Cerebellar nuclear complex (tissue), 1 donor: ENCODE measurements around the gene KCNIP1.

Experiments
- DNase-seq, 2 experiments: peaks; one replicate each; lab custom pipeline; 2025; lab: John Stamatoyannopoulos, UW

The KCNIP1 gene

GRCh38 chr5:170503990-170504596 is at the start of gene KCNIP1:
KCNIP1 (plus strand) TSS chr5:170504020.
- DNase-seq: no peak

GRCh38 chr5:170463426-170463825 is 40.4 kb upstream of the KCNIP1 start:
- DNase-seq: no peak

- no peak for DNase-seq
These were observed 39.3 kb upstream of the KCNIP1 start for GRCh38 chr5:170464280-170465127.

- no peak for DNase-seq
These were observed 37.3 kb upstream of the KCNIP1 start for GRCh38 chr5:170466553-170466952.

GRCh38 chr5:170466988-170467707 is 36.7 kb upstream of the KCNIP1 start:
- no peak for DNase-seq

GRCh38 chr5:170468633-170469285 is 35.1 kb upstream of the KCNIP1 start:
- DNase-seq: no peak

GRCh38 chr5:170469414-170469813 is 34.4 kb upstream of the KCNIP1 start:
- no peak for DNase-seq

GRCh38 chr5:170470275-170470674 is 33.5 kb upstream of the KCNIP1 start:
- no peak for DNase-seq

GRCh38 chr5:170470808-170471404 is 32.9 kb upstream of the KCNIP1 start:
- DNase-seq: no peak

GRCh38 chr5:170471551-170472178 is 32.2 kb upstream of the KCNIP1 start:
- no peak for DNase-seq

- no peak for DNase-seq
These were observed 30.2 kb upstream of the KCNIP1 start for GRCh38 chr5:170473642-170474041.

GRCh38 chr5:170474489-170475274 is 29.1 kb upstream of the KCNIP1 start:
- DNase-seq: no peak

- DNase-seq: no peak
These were observed 28.4 kb upstream of the KCNIP1 start for GRCh38 chr5:170475294-170476000.

GRCh38 chr5:170476704-170477103 is 27.1 kb upstream of the KCNIP1 start:
- DNase-seq: no peak

GRCh38 chr5:170477906-170478305 is 25.9 kb upstream of the KCNIP1 start:
- no peak for DNase-seq

GRCh38 chr5:170478306-170478705 is 25.5 kb upstream of the KCNIP1 start:
- no peak for DNase-seq

- no peak for DNase-seq
These were observed 24.3 kb upstream of the KCNIP1 start for GRCh38 chr5:170479484-170479883.

- no peak for DNase-seq
These were observed 23.6 kb upstream of the KCNIP1 start for GRCh38 chr5:170480260-170480659.

- no peak for DNase-seq
These were observed 22.0 kb upstream of the KCNIP1 start for GRCh38 chr5:170481849-170482248.

GRCh38 chr5:170482511-170482910 is 21.3 kb upstream of the KCNIP1 start:
- no peak for DNase-seq
